GM12878 (cell line): Measurements from ENCODE around the gene MEGF11. TPM values are rescaled to one million over a fixed set of nuclear protein-coding genes. Genes with fewer than 3 reads are reported as not detected.

ENCODE experiments used
- ATAC-seq: fragments of 200-7000 bp; cut with Tn5 transposase; 3 replicates; pipeline ENCODE4 v1.9.1; 2020; ENCODE audit warnings: mild to moderate bottlenecking, moderate library complexity
- BruUV-seq: library from RNA; stranded (reverse); fragments of 400-500 nt; replicated peaks from 2 replicates; lab custom pipeline; 2021; lab: Mats Ljungman, UMichigan
- CTCF ChIA-PET: fragments of 300-600 bp; sonication (Branson Sonifier 250); formaldehyde crosslinking; extraction: SDS; loops from one replicate; lab custom pipeline; 2021; ENCODE audit warnings: inconsistent platforms; lab: Yijun Ruan, JAX
- POLR2A ChIA-PET: fragments of 350-600 bp; formaldehyde crosslinking; extraction: SDS; loops from one replicate; lab custom pipeline; 2021; ENCODE audit warnings: inconsistent platforms; lab: Charles Lee
- RAD21 ChIA-PET: fragments of 300-600 bp; sonication (Branson Sonifier 250); formaldehyde crosslinking; loops from one replicate; lab custom pipeline; 2023; ENCODE audit warnings: antibody characterized with exemption; ENCODE audit not compliant: unreplicated experiment; lab: Charles Lee
- SMC1A ChIA-PET: fragments of 300-600 bp; sonication (Branson Sonifier 250); formaldehyde crosslinking; loops from one replicate; lab custom pipeline; 2023; ENCODE audit not compliant: unreplicated experiment, uncharacterized antibody; lab: Charles Lee
- DNase-seq: peaks from one replicate; pipeline ENCODE4 v3.0.0-alpha.2; 2011; ENCODE audit warnings: low read depth, low spot score
- FAIRE-seq: peaks from 3 replicates; lab custom pipeline; 2011; peaks lifted over from hg19 to GRCh38; lab: Jason Lieb, UNC
- H2AFZ ChIP-seq: 2 replicates; pipeline ENCODE4 v1.6.0; 2011; ENCODE audit warnings: low read depth, low read length, control low read depth; ENCODE audit not compliant: control insufficient read depth
- H3K27ac ChIP-seq: 2 replicates; pipeline ENCODE4 v1.5.1; 2011; ENCODE audit warnings: control low read depth; ENCODE audit not compliant: control insufficient read depth, insufficient read depth
- H3K27me3 ChIP-seq, 2 experiments: replicated peaks in 1 of 2; 2 replicates each; pipeline versions ENCODE4 v1.6.0 to v1.6.1; 2011; ENCODE audit warnings: low read length in 1 of 2; ENCODE audit not compliant: control insufficient read depth in 2 of 2, insufficient read depth in 2 of 2
- H3K36me3 ChIP-seq, 2 experiments: 2 replicates each; pipeline ENCODE4 v1.5.1; 2011; ENCODE audit warnings: low read length in 1 of 2; ENCODE audit not compliant: control insufficient read depth in 2 of 2, insufficient read depth in 2 of 2
- H3K4me1 ChIP-seq: 2 replicates; pipeline ENCODE4 v1.6.1; 2011; ENCODE audit warnings: mild to moderate bottlenecking, low read length, moderate library complexity, mixed read lengths; ENCODE audit not compliant: control insufficient read depth, insufficient read depth
- H3K4me2 ChIP-seq: 2 replicates; pipeline ENCODE4 v1.6.0; 2011; ENCODE audit warnings: control low read depth; ENCODE audit not compliant: control insufficient read depth, insufficient read depth
- H3K4me3 ChIP-seq: fragments of 200-600 bp; sonication (generic); 2 replicates; pipeline ENCODE4 v1.5.1; 2016
- H3K79me2 ChIP-seq: 2 replicates; pipeline ENCODE4 v1.6.0; 2011; ENCODE audit warnings: low read length; ENCODE audit not compliant: control insufficient read depth, insufficient read depth
- H3K9ac ChIP-seq: 2 replicates; pipeline ENCODE4 v1.8.0; 2011; ENCODE audit warnings: low read length, control low read depth, mixed read lengths; ENCODE audit not compliant: control insufficient read depth, insufficient read depth
- H3K9me3 ChIP-seq: replicated peaks from 3 replicates; pipeline ENCODE4 v1.5.1; 2011; ENCODE audit warnings: mild to moderate bottlenecking, low read length; ENCODE audit not compliant: control insufficient read depth, insufficient read depth
- H4K20me1 ChIP-seq: 2 replicates; pipeline ENCODE4 v1.6.0; 2011; ENCODE audit not compliant: control insufficient read depth, insufficient read depth
- CBX3 ChIP-seq: fragments of 200-600 bp; sonication (generic); IDR thresholded peaks from 2 replicates; pipeline ENCODE4 v1.6.1; 2016; ENCODE audit warnings: low read depth, borderline replicate concordance
- E2F4 ChIP-seq: IDR thresholded peaks from 2 replicates; pipeline ENCODE4 v1.6.1; 2012; ENCODE audit warnings: low read depth, low read length, improper control_type of control experiment
- E4F1 ChIP-seq: fragments of 450-650 bp; IDR thresholded peaks from 2 replicates; pipeline ENCODE4 v1.6.1; 2018; ENCODE audit warnings: borderline replicate concordance, mild to moderate bottlenecking; ENCODE audit not compliant: partially characterized antibody
- EZH2 ChIP-seq: IDR thresholded peaks from 2 replicates; pipeline ENCODE4 v1.6.1; 2012; ENCODE audit warnings: low read depth, mild to moderate bottlenecking, control low read depth, inconsistent platforms, low read length, borderline replicate concordance; ENCODE audit not compliant: control insufficient read depth
- HDAC6 ChIP-seq: fragments of 200-600 bp; sonication (generic); IDR thresholded peaks from one replicate; pipeline ENCODE4 v1.8.0; 2017; ENCODE audit warnings: antibody characterized with exemption; ENCODE audit not compliant: unreplicated experiment
- NBN ChIP-seq: fragments of 450-650 bp; IDR thresholded peaks from 2 replicates; pipeline ENCODE4 v1.6.1; 2016
- NFYA ChIP-seq: IDR thresholded peaks from 2 replicates; pipeline ENCODE4 v1.6.1; 2011; ENCODE audit warnings: low read depth, mild to moderate bottlenecking, low read length, improper control_type of control experiment, borderline replicate concordance
- PKNOX1 ChIP-seq: fragments of 450-650 bp; IDR thresholded peaks from 2 replicates; pipeline ENCODE4 v1.6.1; 2016; ENCODE audit warnings: mild to moderate bottlenecking
- SRF ChIP-seq, 2 experiments: IDR thresholded peaks; 2 replicates each; pipeline ENCODE4 v1.6.1; 2011; ENCODE audit warnings: low read depth in 2 of 2, low read length in 2 of 2, mild to moderate bottlenecking in 1 of 2, moderate library complexity in 1 of 2
- SUZ12 ChIP-seq: fragments of 200-600 bp; sonication (generic); IDR thresholded peaks from one replicate; pipeline ENCODE4 v1.6.1; 2018; ENCODE audit warnings: antibody characterized with exemption, mild to moderate bottlenecking; ENCODE audit not compliant: unreplicated experiment
- WGBS: methylation state at CpG from one replicate; pipeline ENCODE4 v1.1.6; 2016; ENCODE audit warnings: low lambda C conversion rate; ENCODE audit not compliant: insufficient replicate concordance, insufficient coverage; ENCODE audit errors: missing lambda C conversion rate; 5-methylcytosine and 5-hydroxymethylcytosine counted together
- in situ Hi-C: fragments of 300-500 bp; cut with MboI; formaldehyde crosslinking; loops from 9 replicates; pipeline ENCODE4 v1.14.3; 2018; ENCODE audit warnings: mixed read lengths
- intact Hi-C: fragments of 100-400 bp; cut with micrococcal nuclease; formaldehyde crosslinking; loops from one replicate; pipeline ENCODE4 v1.14.2; 2022; ENCODE audit not compliant: unreplicated experiment
- polyA plus RNA-seq, 11 experiments: library from polyadenylated mRNA; depleted of rRNA in 4 of 11; unstranded in 6 of 11; stranded (reverse) in 5 of 11; fragments of >200 nt; fragmentation: Nextera tagmentation in 4 of 11; fragmentation: Illumina TruSeq in 1 of 11; extraction: Ambion mirVana in 4 of 11; extraction: Trizol in 1 of 11; gene quantifications; 1 replicate in 1 of 11; 2 replicates in 10 of 11; pipeline versions ENCODE4 v1.2.1 to v1.2.3, GENCODE V29; 2011 to 2016; ENCODE audit warnings: inconsistent platforms in 2 of 11, missing spikeins in 2 of 11, low read depth in 1 of 11
- total RNA-seq, 4 experiments: library from RNA; depleted of rRNA in 3 of 4; stranded (reverse); fragments of >200 nt in 3 of 4; fragmentation: Illumina TruSeq in 1 of 4; extraction: Trizol in 1 of 4; gene quantifications; 2 replicates each; pipeline versions ENCODE4 v1.2.1 to v1.2.3, GENCODE V29; 2013 to 2021

MEGF11 gene
- total and polyA plus RNA-seq, 10 of the 15 experiments (the other 5 are each of a cell fraction or from before 2014, with no cell fraction given), result 0.03 to 1.7 (median 0.49) TPM

GRCh38 chr15:66114863-66115425 lies 138.6 kb downstream of the MEGF11 start:
- Histone ChIP-seq H3K9me3 (no peaks in the 10 kb centered on the region), H3K4me1 (no peaks in the 10 kb centered on the region; the same call in 1 of the 2 replicates), H3K4me3 (no peak overlapping the region), H3K79me2 (no peaks in the 10 kb centered on the region), H3K9ac (no peak overlapping the region), H3K27me3 (no peaks in the 10 kb centered on the region; a peak in 2 of 4 replicates), H3K27ac (no peak overlapping the region), H4K20me1 (no peaks in the 10 kb centered on the region), H3K36me3 (no peaks in the 10 kb centered on the region), H3K4me2 (no peak overlapping the region), H2AFZ (no peak overlapping the region)
- DNase-seq, result no peak
- 58% methylated on average over 8 of the region's 8 CpGs for WGBS
- TF ChIP-seq PKNOX1 (no peak), SUZ12 (no peak), CBX3 (no peak), HDAC6 (no peak), SRF (IDR thresholded peaks at IDR 0.05; ENCODE audit: low read depth in 2 of 2, low read length in 2 of 2) (no peak), NBN (no peak), NFYA (no peak), E4F1 (no peak), EZH2 (no peak), E2F4 (no peak)
- ChIA-PET RAD21 (no interaction called here), POLR2A (no interaction called here), CTCF (interaction anchor here (0.9 kb wide), 1 partner anchor 12 kb away, joined by 3 read pairs; no protein-coding TSS in a partner anchor), SMC1A (no interaction called here)
- no peak for FAIRE-seq
- intact Hi-C loops (no loop called here), in situ Hi-C loops (no loop called here)
- BruUV-seq, result no TSS peak
- ATAC-seq, result no peak
